ENCODE measurements around the gene CCKAR.
"Not testable (repeated sequence)": the region's sequence is repeated elsewhere in the genome, so short reads cannot be mapped to it uniquely, and the experiment has no call there.

The CCKAR gene, protein sequence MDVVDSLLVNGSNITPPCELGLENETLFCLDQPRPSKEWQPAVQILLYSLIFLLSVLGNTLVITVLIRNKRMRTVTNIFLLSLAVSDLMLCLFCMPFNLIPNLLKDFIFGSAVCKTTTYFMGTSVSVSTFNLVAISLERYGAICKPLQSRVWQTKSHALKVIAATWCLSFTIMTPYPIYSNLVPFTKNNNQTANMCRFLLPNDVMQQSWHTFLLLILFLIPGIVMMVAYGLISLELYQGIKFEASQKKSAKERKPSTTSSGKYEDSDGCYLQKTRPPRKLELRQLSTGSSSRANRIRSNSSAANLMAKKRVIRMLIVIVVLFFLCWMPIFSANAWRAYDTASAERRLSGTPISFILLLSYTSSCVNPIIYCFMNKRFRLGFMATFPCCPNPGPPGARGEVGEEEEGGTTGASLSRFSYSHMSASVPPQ

GRCh38 chr4:26490111-26490959, at the start of gene CCKAR:
Gene CCKAR, minus strand, starts transcription at chr4:26490484. Its CDS starts 217 bp downstream, at chr4:26490267.
- DNase-seq = no peak
- ATAC-seq = no peak

GRCh38 chr4:26533685-26534084, 43.4 kb upstream of the CCKAR start:
- DNase-seq (no peak), ATAC-seq (no peak)

DNA sequence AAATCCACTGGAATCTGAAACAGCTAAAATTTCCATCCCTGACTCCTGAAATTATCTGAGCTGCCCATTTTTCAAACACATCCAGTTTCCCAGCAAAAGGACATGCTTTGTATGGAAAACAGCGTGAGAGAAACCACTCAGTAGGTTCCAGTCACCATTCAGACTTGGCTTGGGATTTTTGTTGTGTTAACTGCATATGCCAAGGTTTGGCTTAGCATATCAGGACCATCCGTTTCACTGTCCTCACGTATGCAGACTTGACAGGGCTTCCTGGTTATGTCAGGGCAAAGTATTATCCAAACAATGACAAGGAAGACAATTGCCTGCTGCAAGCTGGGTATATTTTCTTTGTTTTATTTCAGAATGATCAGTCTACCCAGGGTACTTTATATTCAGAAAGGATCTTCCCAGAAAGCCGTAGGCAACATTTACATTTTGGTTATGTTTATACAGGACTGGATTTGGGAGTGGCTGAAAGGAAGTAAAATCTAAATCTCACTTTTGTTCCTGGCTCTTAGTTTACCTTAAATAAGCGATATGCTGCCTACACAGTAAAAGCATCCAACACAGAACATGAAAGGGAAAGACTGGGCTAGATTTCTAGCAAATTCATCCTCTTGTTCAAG, 41.3 kb upstream of the CCKAR start:
- no peak for ATAC-seq
- no peak for DNase-seq

DNA sequence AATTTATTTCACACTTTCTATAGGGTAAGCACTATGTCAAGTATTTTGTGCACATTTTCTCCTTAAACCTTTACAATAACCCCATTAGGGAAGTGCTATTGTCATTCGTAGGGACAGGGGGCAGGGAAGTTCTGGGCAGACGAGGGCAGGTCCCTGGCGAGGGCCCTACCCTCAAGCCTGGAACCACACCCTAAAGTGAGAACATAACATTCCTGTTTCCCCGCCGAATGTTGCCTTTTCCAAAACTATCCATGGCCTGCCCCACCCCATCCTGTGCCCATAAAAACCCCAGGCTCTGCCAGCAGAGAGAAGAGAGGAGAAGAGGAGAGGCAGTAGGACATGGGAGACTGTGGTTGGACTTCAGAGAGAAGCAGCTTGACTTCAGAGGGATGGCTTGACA, 39.8 kb upstream of the CCKAR start:
- no peak for ATAC-seq
- no peak for DNase-seq

- ATAC-seq = no peak
Measured at GRCh38 chr4:26529479-26529878, 39.2 kb upstream of the CCKAR start.

DNA sequence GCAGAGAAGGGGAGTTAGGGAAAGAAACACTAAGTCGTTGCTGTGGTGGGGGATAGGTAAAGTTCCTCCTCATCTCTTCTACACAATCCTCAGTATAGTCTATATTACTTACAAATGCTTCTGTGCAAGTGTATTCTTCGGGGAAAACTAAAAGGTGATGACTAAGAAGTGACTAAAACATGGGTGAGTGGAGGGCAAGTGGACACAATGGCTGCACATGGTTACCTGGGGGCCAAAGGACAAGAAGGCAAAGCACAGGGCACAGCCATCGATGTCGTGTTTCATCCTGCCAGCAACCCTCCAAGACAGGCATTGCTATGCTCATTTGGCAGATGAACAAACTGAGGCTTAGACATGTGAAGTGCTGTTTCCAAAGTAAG, 35.5 kb upstream of the CCKAR start:
- DNase-seq (no peak), ATAC-seq (no peak)

More at GRCh38 chr4:26529479-26529878, 39.2 kb upstream of the CCKAR start:
- no peak for DNase-seq

DNA sequence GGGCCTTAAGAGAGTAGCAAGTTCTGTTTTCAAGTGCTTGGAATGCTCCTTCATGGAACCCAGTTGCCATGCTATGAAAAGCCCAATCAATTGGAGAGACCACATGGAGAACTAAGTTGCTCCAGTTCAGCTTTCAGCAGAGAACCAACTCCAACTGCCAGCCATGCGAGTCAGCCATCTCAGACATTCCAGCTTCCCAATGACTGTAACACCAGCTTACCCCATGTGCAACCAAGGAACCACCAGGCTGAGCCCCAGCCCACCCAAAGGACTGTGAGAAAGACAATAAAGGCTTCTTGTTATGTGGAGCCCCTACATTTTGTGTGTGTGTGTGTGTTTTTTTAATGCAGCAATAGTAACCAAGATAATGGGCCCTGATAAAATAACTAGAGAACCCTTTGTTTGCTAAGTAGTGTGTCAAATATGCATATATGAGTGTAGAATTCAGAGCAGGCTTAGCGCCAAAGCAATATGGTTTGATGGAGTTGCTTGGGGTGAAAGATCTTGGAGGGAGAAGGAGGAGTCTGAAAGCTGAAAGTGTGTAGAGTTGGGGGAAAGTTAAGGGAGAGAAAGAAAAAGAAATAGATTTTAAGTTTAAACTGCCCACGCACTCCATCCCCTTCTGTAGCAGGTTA, 35.0 kb upstream of the CCKAR start:
- ATAC-seq = no peak
- DNase-seq = no peak

GRCh38 chr4:26524011-26524410, 33.7 kb upstream of the CCKAR start:
- ATAC-seq (no peak), DNase-seq (no peak)

- DNase-seq (no peak), ATAC-seq (no peak)
Measured at GRCh38 chr4:26522478-26522877, 32.2 kb upstream of the CCKAR start.

DNA sequence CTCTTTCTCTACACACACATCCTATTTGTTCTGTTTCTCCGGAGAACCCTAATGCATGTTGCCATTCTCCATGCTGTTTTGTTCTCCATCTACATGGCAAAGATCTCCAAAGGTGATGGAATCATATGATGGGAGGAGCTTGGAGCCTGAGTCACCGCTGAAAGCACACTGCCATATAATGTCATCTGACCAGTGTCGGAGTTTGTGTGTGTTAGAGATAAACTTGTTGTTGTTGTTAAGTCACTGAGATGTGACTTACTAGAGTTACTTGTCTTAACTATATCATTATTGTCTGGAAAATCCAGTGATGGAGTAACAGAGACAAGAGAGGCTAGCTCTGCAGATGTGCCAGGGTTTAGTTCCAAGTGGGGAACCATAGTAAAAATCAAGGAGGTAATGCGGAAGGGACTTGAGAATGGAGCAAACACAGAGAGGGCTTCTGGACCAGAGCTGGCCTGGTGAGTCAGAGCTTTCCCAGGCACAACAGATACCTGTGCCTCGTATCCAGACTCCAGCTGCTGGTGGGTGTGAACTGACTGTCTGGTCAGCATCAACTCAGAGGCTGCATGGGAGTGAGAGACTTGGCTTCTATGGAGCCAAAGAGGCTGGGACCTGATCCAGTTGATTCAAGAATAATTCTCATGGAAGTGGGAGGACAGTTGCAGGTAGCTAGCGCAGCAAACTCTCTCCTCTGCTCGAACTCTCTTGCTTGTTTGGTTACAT, 30.6 kb upstream of the CCKAR start:
- DNase-seq = no peak
- no peak for ATAC-seq

- ATAC-seq = no peak
Measured at GRCh38 chr4:26515936-26516335, 25.7 kb upstream of the CCKAR start.

GRCh38 chr4:26510334-26510964, 20.2 kb upstream of the CCKAR start:
- ATAC-seq = no peak
- DNase-seq = no peak

More at GRCh38 chr4:26515936-26516335, 25.7 kb upstream of the CCKAR start:
- no peak for DNase-seq

DNA sequence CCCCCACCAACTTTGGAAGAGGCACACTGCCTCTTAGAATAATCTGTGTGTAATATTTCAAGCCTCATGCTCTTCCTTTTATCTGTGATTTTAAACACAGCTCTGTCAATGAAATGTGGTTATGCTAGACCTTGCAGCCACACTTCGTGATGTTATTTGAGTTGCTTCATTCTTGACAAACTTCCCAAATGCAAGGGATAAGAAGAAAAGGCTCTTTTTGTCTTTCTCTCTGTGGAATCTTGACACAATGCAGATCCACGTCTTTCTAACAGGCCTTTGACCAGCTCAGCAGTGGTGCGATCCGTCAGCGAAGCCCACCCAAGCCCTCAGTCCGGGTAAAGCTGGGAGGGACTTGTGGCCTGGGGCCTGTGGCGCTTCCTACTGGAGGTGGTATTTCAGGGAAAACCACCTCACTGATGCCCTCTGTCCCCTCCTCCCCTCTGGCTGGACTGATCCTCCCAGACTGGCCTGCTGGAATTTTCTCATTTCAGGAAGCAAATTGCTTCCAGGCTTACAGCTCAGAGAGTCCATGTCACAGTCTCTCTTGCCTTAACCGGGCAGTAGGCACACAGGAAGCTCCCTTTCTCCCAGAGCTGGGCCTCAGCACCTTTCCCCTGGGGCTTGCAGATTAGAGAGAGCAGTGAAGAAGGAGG, 19.5 kb upstream of the CCKAR start:
- DNase-seq (no peak), ATAC-seq (no peak)

DNA sequence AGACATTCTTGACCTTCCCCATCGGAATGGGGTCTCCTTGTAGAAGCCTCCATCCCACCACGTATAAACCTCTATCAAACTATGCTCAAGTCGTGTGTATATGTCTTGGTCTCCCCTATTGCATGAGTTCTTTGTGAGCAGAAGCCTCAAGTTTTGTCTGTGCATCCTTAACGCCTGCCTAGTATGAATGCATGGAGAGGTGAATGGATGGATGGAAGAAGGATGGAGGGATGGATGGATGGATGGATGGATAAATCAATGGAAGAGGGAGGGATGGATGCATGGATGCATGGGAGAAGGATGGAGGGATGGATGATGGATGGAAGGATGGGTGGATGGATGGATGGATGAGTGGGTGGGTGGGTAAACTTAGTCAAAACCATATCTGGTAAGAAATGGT, 17.0 kb upstream of the CCKAR start:
- DNase-seq (no peak), ATAC-seq (no peak)

GRCh38 chr4:26503844-26504243, 13.6 kb upstream of the CCKAR start:
- no peak for DNase-seq
- no peak for ATAC-seq

DNA sequence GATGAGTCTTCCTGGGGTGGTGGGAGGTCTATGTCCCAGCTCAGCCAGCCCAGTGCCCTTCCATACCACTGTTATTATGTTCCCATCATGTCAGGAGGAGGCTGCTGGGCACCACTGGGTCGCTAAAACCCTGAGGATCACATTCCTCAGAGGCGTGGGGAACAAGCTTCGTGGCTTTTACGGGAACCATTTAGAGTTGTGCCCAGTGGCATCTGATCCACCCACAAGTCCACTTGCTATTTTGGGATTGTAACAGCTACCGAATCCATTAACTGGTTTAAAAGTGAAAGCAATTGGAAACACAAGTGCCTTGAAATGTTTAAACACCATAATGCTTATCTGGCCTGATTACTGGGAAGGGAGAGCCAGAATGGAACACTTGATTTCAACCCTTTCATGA, 13.1 kb upstream of the CCKAR start:
- no peak for DNase-seq
- ATAC-seq = no peak

GRCh38 chr4:26500565-26500999, 10.3 kb upstream of the CCKAR start:
- ATAC-seq, DNase-seq: not testable (repeated sequence)

GRCh38 chr4:26496207-26496783, 6.0 kb upstream of the CCKAR start:
- DNase-seq (no peak), ATAC-seq (no peak)

DNA sequence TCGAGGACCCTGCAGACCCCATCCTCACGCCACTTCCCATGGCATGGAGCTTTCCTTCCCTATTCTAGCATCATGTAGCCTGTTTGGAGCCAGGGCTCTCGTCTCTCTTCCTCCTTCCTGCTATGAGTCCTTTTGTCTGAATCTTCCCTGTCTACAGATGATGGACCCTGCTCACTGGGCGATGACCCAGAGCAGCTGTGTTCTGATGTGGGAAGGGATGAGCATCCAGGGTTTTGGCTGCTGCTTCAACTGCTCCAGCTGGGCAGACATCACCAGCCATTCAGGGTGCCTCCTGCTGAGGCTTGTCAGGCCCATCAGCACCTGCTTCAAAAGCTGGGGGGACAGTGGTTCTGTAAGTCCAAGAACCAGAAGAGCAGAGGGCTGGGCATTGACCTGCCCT, 3.2 kb upstream of the CCKAR start:
- ATAC-seq (no peak), DNase-seq (no peak)

Data from stimulated activated naive CD8-positive, alpha-beta T cell treated with anti-CD3 and anti-CD28 coated beads, Interleukin-15, Interleukin-2, amounts not matched to agents 100 U/mL and 50 U/mL, for 24 hours (primary cell).